RCC 7860 (cell line): ENCODE results near the gene NR2F6.
"Not testable (repeated sequence)": the region's sequence is repeated elsewhere in the genome, so short reads cannot be mapped to it uniquely, and the experiment has no call there.

Experiments used
- DNase-seq: peaks from one replicate; pipeline ENCODE4 v3.0.0-alpha.2; 2015; ENCODE audit warnings: low spot score
- FAIRE-seq: peaks from 2 replicates; lab custom pipeline; 2012; peaks lifted over from hg19 to GRCh38; lab: Jason Lieb, UNC

NR2F6 gene

GRCh38 chr19:17214508-17215126 is 31.1 kb downstream of the NR2F6 start:
- no peak for FAIRE-seq

GRCh38 chr19:17213334-17213733 is 32.4 kb downstream of the NR2F6 start:
- DNase-seq (no peak), FAIRE-seq (no peak)

More at GRCh38 chr19:17214508-17215126, 31.1 kb downstream of the NR2F6 start:
- no peak for DNase-seq

- DNase-seq (no peak), FAIRE-seq (no peak)
Measured at GRCh38 chr19:17211547-17212446, 33.9 kb downstream of the NR2F6 start.

GRCh38 chr19:17210296-17210695 is 35.4 kb downstream of the NR2F6 start:
- no peak for DNase-seq
- no peak for FAIRE-seq

- DNase-seq, result no peak
- no peak for FAIRE-seq
Measured at GRCh38 chr19:17209126-17210036, 36.3 kb downstream of the NR2F6 start.

- no peak for FAIRE-seq
Measured at GRCh38 chr19:17206736-17207581, 38.8 kb downstream of the NR2F6 start.

GRCh38 chr19:17205237-17206140 is 40.2 kb downstream of the NR2F6 start:
- FAIRE-seq, result no peak
- DNase-seq, result peak; percentile 18

More at GRCh38 chr19:17206736-17207581, 38.8 kb downstream of the NR2F6 start:
- no peak for DNase-seq

- FAIRE-seq (no peak), DNase-seq (no peak)
Measured at GRCh38 chr19:17202713-17203112, 43.0 kb downstream of the NR2F6 start.

GRCh38 chr19:17202249-17202648 is 43.5 kb downstream of the NR2F6 start:
- FAIRE-seq (no peak), DNase-seq (no peak)

- DNase-seq, result no peak
- FAIRE-seq, result no peak
Measured at GRCh38 chr19:17200408-17201079, 45.2 kb downstream of the NR2F6 start.

- FAIRE-seq (no peak), DNase-seq (no peak)
Measured at GRCh38 chr19:17197666-17198065, 48.1 kb downstream of the NR2F6 start.

GRCh38 chr19:17196610-17197009 is 49.1 kb downstream of the NR2F6 start:
- DNase-seq (no peak), FAIRE-seq (no peak)

GRCh38 chr19:17195106-17195505 is 50.6 kb downstream of the NR2F6 start:
- FAIRE-seq (no peak), DNase-seq (no peak)

GRCh38 chr19:17194608-17195007 is 51.1 kb downstream of the NR2F6 start:
- DNase-seq (no peak), FAIRE-seq (no peak)

- no peak for FAIRE-seq
- DNase-seq, result no peak
Measured at GRCh38 chr19:17192751-17193150, 53.0 kb downstream of the NR2F6 start.

- not testable (repeated sequence) for DNase-seq, FAIRE-seq
Measured at GRCh38 chr19:17191736-17192135, 54.0 kb downstream of the NR2F6 start.

GRCh38 chr19:17185590-17185989 is 60.1 kb downstream of the NR2F6 start:
- FAIRE-seq, result no peak
- no peak for DNase-seq

- DNase-seq, result no peak
- no peak for FAIRE-seq
Measured at GRCh38 chr19:17184371-17184841, 61.3 kb downstream of the NR2F6 start.
